T-helper 1 cell treated with Interleukin-12 subunit alpha and Interleukin-12 subunit beta and Interleukin-4 antibody, amounts not matched to agents 30 ng/mL and 1 ng/mL, for 36 hours (primary cell): ENCODE results near the gene AKAP13. TPM values are rescaled to one million over a fixed set of nuclear protein-coding genes. Genes with fewer than 3 reads are reported as not detected.

Experiments used
- intact Hi-C: fragments of 100-400 bp; cut with micrococcal nuclease; formaldehyde crosslinking; loops from one replicate; pipeline ENCODE4 v1.15.1; 2024
- total RNA-seq: library from RNA; stranded (reverse); gene quantifications from 2 replicates; pipeline ENCODE4 v1.2.3, GENCODE V29; 2022

The AKAP13 gene
- total RNA-seq, 1 donor from 2014 or later: 184 TPM

DNA sequence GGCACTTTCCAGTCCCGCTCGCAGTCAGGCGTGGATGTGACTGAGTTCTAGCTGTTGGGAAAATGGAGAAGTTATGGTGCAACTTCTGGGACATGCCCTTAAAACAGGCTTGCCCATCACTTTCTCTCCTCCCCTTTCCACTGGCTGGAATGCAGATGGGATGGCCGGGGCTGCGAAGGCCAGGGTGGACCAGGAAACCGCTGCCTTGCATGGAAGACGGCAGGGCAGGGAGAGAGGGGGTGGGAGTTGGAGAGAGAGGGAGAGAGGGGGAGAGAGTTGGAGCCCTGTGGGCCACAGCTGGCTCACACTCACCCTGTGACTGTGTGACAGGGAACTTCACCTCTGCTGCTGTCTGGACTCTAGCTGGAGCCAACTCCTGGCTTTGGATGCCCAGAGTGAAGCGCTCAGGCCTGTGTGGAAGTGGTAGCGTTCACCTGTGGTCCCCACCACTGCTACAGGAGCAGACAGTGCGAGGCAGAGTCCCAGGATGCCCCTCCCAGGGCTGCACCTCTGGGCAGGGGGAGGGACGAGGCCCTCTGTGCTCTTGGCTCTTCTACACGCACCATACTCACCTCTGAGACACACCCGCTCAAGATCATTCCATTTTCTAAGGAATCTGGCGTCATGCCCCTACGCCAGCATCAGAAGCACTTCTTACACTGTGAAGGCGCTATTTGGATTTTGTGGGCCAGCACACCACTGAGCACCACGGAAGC is 377.7 kb downstream of the AKAP13 start:
- intact Hi-C loops: no loop called here

DNA sequence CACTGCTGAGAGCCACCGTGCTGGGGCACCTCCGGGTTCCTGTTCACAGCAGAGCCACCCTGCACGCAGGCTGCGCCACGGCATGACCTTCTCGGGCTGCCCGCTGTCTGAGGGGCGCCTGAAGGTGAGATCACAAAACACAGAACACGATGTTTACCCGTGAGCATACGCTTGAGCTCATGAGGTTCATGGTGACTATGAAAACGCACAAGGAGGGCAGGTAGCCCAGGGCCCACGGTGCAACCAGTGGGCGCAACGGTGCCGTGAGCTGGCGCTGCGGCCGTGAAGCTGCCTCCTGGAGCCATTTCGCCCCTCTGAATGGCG is 378.2 kb downstream of the AKAP13 start:
- intact Hi-C loops: no loop called here

DNA sequence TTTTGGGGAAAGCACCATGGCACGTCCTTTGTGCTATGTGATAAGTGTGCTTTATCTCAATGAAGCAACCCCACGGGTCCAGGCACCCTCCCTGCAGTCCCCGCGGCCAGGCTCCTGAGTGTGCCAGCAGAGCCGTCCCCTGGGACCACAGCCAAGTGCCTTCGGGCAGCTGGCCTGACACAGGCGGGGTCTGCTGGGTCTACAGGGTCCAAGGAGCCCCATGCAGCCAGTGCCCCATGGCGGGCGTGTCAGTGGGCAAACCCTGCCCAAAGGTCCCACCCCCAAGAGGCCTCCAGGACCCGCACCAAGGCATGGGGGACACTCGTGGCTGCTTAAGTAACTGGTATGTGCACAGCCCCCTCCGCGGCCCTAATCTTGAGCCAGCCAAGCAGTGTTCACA is 379.0 kb downstream of the AKAP13 start:
- intact Hi-C loops: no loop called here

DNA sequence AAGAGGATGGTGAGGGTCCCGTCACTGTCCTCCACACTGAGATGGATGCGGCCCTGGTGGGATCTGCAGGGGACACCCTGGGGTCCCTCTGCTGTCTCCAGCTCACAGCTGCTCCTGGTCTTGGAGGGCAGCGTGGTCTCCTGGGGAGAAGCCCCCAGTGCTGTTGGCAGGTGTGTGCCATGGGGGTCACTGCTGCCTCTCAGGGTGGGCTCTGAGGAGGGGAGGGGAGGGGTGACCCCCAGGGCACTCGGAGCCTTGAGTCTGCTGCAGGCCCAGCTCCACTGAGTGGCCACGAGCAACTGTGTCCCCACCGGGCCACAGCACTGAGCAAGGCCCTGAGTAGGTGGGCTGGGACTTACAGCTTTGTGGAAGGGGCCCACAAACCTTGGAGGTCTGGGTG is 379.6 kb downstream of the AKAP13 start:
- intact Hi-C loops: loop anchor here (1.0 kb wide), 1 partner anchor 80 kb away; no protein-coding TSS in a partner anchor

DNA sequence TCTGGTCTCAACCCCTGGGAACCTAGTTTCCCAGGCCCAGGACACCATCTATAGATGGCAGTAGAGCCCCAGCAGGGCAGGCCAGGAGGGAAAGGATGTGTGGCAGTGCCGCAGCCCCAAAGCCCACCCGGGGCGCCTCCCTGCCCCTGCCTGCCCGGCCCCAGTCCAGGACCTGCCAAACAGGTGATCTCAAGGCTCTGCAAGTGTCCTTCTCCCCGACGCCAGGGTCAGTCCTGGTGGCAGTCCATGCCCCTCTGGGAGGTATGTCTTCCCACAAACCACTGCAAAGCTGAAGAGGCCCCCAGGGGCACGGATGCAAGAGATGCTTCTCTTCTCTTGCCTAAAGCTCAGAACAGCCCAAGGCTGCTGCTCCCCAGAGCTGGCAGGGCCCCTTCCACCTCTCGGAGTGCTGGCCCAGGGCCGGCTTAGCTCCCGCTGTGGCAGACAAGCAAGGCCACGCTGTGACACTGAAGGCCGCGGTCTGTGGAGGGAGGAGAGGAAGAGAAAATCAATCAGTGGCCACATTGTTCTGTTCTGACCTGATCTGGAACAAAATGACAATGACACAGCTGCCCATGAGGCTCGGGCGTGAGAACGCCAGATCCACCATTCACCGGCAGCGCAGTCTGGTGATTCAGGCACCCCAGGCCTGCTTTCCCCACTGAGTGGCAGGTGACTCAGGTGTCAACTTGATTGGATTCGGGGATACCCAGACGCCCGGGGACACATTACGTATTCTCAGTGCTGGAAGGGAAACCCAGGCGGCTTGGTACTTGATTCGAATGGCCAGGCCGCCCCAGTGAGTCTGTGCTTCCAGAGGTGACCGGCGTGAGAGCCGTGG is 380.3 kb downstream of the AKAP13 start:
- intact Hi-C loops: loop anchor here (1.0 kb wide), 1 partner anchor 80 kb away; no protein-coding TSS in a partner anchor

DNA sequence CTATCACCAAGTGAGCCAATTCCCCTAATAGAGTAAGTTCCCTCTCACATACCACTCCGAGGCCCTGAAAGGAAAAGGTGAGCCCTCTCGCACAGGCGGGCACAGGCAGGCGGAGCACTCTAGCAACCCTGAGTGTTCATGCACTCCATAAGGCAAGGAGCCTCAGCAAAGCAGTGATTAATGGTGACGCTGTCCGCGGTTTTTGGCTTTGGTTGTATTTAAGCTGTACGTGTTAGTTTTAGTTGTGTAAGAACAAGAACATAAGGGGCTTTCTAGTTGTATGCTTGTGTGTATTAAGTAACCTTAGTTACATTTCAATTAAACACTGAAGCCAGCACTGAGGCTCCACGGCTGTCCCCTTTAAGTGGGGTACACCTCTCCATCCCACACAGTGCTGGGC is 381.2 kb downstream of the AKAP13 start:
- intact Hi-C loops: no loop called here

DNA sequence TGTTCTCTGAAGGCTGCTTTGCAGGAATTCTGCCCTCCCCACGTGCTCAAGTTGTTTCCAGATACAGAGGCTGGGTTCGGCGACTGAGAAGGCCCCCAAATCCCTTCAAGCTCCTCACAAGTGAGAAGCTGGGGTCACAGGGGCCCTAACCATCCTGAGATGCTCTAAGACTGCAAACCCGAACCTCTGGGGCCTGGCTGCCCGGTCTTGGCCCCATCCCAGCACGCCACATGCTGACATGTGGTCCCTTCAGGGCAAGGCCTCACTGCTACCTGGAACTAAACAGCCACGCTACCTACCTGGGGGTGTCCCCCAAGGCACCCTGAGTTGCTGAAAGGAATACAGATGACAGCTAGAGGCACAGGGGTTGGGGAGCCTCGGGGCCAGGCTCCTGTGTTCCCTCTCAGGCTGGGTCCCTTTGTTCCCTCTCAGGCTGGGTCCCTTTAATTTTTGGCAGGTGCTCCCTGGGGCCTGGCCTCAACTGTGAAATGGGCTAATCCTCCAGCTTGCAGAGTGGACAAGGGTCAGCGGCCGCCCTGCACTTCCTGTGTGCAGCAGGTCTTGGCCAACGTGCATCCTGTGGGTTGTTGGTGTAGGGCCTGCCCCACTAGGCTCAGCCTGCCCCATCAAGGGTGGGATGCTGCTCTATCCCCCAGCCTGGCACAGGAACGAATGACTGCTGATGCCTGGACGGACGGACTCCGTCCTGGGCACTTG is 381.8 kb downstream of the AKAP13 start:
- intact Hi-C loops: no loop called here

DNA sequence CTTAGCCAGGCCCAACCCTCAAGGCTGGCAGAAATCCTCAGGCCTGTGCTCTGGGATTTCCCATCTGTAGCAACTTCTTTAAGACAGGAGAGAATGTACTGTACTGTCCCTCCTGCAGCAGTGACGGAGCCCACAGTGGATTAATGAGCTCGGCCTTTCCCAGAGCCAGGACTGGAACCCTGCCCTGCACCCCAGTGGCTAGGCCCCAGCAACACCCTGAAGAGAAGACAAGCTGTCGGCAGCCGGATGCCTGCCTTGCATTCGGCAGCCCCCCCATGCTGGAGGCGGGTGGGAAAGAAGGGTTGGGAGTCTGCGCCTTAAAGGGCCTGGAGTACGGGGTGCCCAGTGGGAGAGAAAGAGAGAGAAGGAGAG is 382.3 kb downstream of the AKAP13 start:
- intact Hi-C loops: no loop called here

DNA sequence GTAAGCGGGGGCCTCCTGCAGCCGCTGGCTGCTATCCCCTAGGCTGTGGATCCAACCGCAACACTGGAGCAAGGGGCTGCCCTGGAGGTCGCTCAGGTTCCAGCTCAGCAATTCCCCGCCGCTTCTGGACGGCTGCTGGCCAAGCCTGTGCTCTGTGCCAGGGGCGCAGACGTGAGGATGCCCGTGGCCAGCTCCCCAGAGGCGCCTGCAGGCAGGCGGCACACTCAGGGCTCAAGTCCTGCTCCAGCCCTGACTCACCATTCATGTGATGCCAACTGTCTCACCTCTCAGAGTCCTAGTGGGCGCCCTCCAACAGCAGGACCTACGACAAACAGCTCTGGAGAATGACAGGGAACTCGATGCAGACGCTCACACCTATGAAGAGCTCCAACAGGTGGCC is 382.8 kb downstream of the AKAP13 start:
- intact Hi-C loops: no loop called here

DNA sequence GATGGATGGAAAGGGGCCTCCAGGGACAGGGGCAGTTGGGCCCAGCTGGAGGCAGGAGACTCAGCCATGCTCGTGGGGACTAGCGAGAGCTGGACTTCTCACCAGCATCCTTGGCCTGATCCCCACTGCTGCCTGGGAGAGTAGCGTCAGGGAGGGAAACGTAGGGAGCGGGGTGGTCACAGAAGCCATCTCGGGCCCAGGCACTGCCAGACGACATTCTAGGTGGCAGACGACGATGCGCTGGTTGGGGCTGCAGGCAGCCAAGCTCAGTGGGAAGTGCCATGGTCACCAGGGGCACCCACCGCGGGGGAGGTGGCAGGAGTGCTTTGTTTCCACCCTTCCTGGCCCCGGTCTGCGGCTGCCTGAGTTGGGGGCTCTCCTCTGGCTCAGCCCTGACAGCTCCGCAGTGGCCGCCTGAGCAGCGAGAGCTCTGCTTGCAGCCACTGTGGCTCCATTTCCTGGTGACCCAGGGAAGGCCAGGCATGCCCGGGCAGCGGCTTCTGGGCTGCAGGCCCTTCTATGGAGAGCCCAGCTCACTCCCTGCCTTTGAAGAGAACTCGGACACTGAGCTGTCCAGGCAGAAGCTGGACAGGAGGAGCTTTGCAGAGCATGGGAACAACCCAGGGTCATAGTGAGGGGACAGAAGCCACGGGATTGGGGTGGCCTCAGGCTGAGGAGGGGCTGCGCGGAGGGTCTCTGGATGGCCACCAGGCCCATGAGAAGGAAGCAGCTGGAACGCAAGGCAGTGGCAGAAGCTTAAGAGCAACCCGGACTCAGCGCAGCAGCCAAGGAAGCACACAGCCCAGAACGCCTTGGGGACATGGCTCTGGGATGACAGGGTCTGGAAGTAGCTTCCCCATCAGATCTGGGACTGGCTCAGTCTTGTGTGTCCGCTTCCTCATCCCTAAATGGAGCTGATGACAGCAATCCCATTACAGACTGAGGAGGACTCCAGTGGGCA is 383.6 kb downstream of the AKAP13 start:
- intact Hi-C loops: no loop called here

DNA sequence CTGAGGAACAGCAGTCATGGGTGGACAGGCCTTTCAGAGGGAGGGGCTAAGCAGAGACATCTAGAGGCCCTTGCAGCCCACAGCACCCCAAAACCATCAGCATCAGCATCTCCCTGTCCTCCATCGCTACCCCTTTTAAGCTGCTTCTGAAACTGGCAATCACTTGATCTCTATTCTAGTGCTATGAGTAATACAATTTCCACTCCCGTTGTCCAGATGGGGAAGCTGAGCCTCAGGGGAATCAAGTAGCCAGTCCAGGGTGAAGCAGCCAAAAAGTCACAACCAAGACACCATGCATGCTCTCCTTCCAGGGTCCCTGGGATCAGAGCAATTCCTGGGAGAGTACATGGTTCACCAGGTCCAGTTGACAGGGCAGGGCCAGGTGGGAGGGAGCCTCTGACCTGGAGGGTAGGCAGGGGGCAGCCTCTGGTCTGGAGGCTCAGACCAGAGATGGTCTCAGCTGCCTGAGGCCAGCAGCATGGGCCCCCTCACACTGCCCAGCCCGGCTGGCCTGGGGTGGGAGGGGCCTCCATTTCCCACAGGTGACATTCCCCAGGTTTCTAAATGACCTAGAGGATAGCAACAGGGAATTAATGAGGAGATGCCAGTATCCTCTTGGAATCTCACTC is 384.4 kb downstream of the AKAP13 start:
- intact Hi-C loops: no loop called here

DNA sequence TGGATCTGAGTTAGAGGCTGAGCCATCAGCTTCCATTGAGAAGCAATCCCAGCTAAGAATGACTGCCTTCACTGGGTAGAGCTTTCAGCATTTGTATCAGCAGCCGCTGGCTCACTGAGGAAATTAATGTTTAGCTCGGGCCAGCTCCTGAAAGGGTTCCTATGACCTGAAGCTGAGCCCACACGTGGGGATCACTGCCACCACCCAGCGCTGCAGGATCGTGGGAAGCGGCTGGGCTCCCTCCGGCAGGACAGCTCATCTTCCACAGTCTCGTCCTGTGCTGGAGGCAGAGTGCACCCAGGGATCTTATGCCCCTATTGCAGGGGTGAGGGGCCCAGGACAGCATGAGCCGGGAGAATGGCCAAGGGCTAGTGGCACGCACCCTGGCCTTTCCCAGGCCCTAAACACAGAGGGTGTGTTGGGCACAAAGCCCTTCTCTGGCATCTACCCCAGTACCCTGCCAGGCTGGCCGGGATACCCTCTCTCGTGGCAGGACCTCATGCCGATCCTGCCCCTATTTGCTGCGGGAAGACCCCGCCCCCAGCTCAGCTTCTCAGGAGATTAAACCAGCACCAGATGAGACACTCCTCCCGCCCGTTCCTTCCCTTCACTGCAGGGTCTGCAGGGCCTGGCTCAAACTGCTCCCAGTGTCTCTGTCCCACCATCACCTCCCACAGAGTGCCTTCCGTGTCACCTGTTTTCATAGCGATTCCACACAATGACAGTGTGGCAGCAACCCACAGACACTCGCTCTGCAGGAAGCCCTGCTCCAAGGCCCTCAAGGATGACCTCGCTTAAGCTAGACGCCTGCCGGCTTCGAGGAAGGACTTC is 385.8 kb downstream of the AKAP13 start:
- intact Hi-C loops: no loop called here

DNA sequence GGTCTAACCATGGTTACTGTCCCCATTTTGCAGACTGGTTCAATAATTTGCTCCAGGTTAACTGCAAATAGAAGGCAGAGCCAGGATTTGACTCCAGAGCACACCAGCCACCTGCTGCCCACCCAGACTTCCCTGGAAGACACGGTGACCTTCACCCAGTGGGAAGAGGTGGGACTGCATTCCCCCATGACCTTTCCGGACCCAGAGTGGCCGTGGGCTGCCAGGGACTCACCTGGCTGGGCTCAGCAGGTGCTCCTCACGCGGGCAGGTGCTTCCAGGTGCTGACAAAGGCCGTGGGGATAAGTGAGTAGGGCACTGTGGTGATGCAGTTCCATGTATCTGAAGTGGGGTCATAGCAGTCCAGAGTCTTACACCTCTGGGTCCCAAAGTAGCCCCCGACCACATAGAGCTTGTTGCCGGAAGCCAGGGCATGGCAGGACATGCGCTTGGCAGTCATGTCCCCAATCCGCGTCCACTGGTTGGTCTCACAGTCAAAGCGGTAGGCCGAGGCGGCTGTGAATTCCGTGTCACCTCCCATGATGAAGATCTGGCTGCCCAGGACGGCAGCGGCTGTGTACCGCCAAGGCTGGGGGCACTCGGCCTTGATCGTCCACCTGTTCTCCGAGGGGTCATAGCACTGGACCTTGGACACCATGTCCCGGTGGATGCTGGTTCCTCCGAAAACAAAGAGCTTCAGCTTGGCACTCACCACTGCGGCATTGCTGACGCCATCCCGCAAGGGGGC is 387.6 kb downstream of the AKAP13 start:
- intact Hi-C loops: no loop called here

DNA sequence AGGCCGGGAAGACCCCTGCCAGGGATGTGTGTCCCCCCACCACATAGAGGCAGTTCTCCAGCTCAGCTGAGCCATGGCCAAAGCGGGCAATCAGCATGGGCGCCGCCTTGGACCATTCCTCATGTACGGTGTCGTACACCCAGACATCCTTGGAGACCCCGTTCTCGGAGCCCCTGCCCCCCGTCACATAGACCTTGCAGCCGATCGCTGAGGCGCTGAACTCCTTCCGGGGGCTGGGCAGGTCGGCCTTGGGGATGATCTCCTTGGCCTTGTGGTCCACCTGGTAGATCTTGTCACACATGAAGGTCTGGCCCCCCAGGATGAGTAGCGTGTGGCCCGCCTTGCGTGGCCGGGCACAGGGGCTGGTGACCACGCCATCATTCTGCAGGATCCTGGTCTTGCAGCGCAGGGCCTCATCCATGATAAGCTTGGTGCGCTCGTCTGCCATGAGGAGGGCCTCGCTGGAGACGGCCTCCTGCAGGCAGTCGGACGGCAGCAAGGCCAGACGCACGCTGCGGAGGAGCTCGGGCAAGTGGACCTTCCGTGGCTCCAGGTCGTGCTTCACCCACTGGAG is 388.3 kb downstream of the AKAP13 start:
- intact Hi-C loops: no loop called here

DNA sequence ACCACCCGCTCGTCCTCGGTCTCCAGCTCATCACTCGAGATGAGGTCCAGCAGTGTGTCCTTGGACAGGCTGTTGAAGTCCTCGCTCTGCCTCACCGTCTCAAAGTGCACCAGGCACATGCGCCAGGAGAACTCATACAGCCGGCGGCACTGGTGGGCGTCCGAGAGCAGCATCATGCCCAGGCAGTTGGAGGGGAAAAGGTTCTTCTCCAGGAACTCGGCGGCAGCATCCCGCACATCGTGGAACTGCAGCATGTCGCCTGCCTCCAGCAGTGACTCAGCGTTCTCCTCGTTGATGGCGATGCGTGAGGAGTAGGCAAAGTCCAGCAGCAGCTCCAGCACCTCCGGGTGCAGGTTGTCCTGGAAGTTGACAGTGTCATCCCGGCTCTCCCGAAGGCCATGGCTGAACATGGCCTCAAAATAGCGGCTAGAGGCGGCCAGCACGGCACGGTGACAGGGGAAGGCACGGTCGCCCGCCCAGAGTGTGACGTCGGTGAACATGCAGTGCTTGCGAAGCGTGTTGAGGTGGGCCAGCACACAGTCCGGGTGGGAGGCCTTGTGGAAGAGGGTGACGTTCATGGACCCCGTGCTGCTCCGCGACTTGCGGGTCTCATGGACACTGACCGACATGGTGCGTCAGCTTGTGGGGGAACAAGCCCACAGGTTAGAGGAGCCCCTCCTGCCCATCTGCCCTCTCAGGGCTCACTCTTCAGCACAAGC is 388.9 kb downstream of the AKAP13 start:
- intact Hi-C loops: no loop called here

DNA sequence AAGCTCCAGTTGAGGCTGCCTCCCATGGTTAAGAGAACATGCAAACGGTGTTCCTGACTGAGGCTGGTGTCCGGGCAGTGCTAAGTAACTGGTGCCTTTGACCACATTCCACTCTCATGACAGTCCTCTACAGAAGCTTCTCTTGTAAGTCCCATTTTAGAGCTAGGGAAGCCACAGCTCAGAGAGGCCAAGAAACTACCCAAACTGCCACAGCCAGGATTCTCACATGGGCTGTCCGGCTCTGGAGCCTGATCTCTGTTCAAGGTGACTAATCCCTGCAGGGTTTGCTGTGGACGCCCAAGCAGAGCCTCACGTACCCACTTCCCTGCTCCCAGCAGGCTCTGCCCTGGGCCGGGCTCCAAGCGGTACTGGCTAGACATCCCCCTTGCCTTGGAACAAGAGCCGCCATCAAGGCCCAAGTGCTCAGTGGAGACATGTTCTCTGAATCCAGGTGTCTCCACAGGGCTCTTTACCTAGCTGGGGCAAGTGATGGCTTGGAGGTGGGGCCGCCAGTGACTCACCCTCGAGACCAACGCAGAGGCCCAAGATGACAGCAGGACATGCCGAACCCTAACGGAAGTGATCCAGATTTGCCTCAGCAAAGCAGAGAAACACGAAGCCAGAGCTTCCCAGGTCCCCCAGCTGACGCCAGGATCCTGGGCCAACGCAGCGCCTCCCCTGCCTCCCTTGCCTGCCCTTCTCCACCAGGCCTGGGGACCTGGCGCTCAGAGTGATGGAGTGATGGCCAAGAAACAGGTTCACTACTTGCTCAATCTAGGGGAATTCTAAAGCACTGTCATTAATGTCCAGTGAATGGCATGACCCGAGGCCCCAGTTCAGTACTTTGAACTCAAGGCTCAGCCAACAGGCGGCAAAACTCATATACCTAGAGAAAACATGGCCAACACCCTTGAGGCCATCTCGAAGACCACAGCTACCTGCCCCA is 390.0 kb downstream of the AKAP13 start:
- intact Hi-C loops: no loop called here

DNA sequence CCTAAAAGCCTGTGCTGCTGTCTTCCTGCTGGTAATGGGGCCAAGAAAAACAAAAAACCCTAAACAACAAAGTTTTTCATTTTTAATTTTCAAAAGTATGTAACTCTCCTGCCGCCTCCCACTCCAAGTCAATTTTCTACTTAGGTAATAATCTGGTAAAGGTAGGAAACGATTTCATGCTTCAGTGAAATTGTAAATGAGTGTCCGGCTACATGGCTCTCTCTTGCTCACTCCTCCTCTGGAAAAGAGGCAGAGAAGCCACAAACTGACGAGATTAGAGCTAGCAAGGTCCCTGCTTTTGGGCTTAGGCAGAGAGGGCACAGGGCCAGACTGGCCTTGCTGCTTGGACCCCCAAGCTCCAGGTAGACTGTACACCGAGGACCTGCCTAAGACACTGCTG is 390.9 kb downstream of the AKAP13 start:
- intact Hi-C loops: no loop called here
